Cardiac septum (tissue), 1 donor: ENCODE results near the gene ZMIZ1. TPM values are rescaled to one million over a fixed set of nuclear protein-coding genes. Genes with fewer than 3 reads are reported as not detected.

ENCODE experiments used
- DNase-seq: peaks from one replicate; pipeline ENCODE4 v3.0.0-alpha.2; 2020; ENCODE audit warnings: low spot score
- intact Hi-C: fragments of 100-400 bp; cut with DNase I; formaldehyde crosslinking; loops from one replicate; pipeline ENCODE4 v1.14.0; 2022
- total RNA-seq: library from RNA; stranded (reverse); fragmentation: NEBNext Ultra II Directional; extraction: Animal tissue kit (Norgen Biotek cat#: 25700); gene quantifications from one replicate; pipeline ENCODE4 v1.2.1, GENCODE V29; 2021
- donor health status: DM: no; HTN: no; CAD: no.

Gene ZMIZ1
- total RNA-seq, 1 donor from 2014 or later, result 40.7 TPM

DNA sequence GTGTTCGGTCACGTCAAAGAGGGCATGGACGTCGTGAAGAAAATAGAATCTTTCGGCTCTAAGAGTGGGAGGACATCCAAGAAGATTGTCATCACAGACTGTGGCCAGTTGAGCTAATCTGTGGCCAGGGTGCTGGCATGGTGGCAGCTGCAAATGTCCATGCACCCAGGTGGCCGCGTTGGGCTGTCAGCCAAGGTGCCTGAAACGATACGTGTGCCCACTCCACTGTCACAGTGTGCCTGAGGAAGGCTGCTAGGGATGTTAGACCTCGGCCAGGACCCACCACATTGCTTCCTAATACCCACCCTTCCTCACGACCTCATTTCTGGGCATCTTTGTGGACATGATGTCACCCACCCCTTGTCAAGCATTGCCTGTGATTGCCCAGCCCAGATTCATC is 285.0 kb downstream of the ZMIZ1 start:
- intact Hi-C loops, result no loop called here
- no peak for DNase-seq

DNA sequence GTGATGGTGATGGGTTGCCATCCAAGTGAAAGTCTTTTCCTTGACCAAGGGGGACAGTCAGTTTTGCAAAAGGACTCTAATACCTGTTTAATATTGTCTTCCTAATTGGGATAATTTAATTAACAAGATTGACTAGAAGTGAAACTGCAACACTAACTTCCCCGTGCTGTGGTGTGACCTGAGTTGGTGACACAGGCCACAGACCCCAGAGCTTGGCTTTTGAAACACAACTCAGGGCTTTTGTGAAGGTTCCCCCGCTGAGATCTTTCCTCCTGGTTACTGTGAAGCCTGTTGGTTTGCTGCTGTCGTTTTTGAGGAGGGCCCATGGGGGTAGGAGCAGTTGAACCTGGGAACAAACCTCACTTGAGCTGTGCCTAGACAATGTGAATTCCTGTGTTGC is 285.4 kb downstream of the ZMIZ1 start:
- intact Hi-C loops, result no loop called here
- DNase-seq, result no peak

DNA sequence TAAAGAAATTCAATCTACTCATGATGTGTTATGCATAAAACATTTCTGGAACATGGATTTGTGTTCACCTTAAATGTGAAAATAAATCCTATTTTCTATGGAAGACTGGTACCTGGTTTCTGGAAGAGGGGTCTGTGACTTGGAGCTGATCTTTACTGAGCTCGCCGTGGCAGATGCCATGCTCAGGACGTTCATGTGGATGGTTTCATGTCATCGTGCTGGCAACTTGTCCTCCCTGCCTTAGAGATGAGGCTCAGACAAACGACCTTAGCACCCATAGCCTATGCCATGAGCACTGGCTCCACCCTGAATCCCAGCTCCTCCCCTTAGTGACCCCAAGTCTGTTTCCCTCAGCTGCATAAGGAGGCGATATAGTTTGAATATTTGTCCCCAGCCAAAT is 285.8 kb downstream of the ZMIZ1 start:
- intact Hi-C loops, result no loop called here
- no peak for DNase-seq

DNA sequence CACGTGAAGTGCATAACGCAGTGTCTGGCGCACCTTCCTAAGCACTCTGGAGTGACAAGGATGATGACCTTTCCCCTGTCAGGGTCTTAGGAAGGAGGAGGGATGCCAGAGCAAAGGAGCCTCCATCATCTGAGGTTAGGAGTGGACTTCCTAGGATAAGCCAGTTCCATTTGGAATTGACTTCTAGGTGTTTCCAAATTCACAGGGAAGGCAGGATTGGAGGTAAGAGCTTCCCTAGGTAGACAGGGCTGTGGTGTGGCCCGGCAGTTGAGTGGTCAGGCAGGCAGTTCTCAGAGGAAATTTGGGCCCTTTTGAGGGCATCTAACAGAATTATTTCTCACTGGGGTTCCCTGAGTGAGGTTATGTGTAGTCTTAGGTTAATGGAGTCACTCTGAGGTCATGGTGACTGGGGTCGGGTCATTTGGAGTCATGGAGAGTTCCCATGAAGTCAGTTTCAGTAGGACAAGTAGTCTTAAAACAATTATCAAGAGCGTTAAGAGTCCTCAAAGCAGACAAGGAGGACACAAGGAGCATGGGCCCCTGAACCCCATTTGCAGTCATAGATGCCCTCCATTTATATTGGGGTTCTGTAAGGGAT is 286.8 kb downstream of the ZMIZ1 start:
- no peak for DNase-seq
- intact Hi-C loops, result no loop called here

DNA sequence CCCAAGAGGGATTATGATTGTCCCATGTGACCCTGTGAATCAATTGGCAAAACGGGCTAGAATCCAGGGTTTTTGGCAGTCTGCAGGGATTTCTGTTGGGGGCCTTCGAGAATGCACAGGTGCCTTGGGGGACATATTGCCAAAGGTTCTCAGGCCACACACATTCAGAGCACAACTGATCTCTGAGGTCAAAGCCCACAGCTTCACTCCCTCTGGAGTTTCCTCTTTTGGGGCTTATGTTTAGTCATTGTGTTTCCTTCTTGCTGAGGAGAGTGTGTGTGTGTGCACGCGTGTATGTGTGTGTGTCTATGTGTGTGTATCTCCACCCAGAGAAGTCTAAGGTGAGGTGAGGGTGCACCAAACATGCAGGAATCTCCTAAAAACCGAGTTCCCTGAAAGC is 287.3 kb downstream of the ZMIZ1 start:
- intact Hi-C loops, result no loop called here
- DNase-seq, result no peak

DNA sequence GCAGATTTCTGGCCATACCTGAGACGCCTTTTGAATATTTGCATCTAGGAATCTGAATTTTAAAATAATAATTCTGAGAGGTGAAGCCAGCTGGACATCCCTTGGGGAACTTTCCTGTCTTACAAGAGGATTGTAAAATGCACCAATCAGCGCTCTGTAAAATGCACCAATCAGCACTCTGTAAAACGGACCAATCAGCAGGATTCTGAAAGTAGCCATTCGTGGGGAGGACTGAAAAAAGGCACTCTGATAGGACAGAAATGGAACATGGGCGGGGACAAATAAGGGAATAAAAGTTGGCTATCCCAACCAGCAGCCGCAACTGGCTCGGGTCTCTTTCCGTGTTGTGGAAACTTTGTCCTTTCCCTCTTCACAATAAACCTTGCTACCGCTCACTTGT is 288.4 kb downstream of the ZMIZ1 start:
- intact Hi-C loops, result no loop called here

DNA sequence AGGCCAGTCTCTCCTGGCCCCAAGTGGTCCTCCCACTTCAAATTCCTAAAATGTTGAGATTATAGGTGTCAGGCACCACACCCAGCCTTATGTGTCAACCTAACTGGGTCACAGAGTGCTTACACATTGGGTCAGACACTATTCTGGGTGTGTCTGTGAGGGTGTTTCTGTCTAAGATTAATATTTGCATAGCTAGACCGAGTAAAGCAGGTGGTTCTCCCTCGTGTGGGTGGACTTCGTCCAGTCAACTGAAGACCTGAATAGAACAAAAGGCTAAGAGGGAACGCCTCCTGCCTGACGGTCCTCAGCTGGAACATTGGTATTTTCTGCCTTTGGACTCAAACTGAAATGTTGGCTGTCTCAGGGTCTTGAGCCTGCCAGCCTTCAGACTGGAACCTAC is 290.0 kb downstream of the ZMIZ1 start:
- intact Hi-C loops, result no loop called here
- no peak for DNase-seq

More for the DNA sequence above, 288.4 kb downstream of the ZMIZ1 start:
- DNase-seq, result no peak

DNA sequence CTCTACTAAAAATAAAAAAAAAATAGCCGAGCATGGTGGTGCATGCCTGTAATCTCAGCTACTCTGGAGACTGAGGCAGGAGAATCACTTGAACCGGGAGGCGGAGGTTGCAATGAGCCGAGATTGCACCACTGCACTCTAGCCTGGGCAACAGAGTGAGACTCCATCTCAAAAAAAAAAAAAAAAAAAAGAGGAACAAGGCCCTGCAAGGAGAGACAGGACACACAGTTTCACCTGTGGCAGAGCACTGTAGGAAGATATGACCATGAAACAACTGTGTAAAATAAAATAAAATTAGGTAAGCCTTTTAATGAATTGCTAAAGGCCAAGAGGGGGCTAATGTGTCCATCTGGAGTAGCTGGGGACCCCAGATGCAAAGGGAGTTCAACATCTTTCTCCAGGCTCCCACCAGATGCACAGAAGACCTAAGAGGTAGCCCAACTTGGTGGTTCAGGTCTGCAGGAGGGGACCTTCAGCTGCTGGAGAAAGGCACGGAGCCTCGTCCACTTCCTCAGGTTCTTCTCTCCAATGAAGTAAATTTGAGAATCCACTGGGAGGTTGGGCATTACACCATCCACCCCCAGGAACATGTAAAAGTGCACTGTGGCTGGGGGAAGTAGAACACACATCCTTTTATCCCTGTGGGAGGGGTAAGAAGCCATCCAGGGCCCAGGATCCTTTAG is 291.2 kb downstream of the ZMIZ1 start:
- intact Hi-C loops, result no loop called here
- no peak for DNase-seq

DNA sequence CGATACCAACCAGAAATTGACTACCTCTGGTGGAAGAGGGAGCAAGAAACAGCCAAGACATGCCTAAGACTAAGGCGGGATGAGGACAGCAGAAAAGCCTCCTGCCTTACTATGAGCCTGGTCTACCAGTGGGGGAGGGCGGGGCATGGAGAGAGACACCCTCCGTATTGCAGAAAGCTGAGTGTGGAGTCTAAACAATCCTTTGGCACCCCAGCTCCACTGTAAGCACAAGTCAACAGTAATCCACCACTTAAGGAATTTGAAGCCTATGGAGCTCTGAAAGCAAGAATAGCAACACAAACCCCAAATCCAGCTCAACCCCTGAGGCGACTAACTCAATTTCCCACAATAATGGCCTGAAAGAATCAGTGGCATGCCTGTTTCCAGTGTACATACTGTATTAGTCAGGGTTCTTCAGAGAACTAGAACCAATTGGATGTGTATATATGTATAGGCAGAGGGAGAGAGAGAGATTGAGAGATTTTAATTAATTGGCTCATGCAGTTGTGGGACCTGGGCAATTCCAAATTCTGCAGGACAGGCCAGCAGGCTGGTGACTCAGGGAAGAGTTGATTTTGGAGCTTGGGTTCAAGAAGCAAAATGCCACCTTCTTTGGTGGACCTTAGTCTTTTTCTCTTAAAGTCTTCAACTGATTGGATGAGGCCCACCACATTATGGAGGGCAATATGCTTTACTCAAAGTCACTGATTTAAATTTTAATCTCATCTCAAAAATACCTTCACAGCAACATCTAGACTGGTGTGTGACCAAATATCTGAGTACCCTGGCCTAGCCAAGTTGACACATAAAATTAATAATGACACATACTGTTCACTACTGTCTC is 292.0 kb downstream of the ZMIZ1 start:
- intact Hi-C loops, result no loop called here
- DNase-seq, result no peak

DNA sequence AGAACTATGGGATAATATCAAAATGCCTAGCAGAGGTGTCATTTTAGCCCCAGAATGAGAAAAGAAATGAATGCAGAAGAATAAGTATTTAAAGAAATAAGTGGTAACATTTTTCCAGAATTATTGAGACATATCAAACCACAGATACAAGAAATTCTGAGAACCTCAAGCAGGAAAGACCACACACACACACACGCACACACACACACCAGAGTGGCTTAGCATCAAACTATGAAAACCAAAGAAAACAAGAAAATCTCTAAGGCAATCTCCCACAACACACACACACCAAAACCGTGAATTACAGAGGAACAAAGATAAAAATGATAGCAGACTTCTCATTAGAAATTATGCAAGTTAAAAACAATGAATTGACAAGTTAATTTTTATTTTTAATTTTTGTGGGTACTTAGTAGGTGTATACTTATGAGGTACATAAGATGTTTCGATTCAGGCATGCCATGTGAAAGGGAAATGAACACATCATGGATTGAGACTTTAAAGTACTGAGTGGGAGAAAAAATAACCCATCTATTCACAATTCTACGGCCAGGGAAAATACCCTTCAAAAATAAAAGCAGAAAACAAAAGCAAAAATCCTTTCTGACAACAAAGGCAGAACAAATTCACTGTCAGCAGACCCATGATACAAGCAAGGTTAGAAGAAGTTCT is 293.1 kb downstream of the ZMIZ1 start:
- intact Hi-C loops, result no loop called here
- no peak for DNase-seq
